ENCODE measurements around the gene CYB561D2.

DNA sequence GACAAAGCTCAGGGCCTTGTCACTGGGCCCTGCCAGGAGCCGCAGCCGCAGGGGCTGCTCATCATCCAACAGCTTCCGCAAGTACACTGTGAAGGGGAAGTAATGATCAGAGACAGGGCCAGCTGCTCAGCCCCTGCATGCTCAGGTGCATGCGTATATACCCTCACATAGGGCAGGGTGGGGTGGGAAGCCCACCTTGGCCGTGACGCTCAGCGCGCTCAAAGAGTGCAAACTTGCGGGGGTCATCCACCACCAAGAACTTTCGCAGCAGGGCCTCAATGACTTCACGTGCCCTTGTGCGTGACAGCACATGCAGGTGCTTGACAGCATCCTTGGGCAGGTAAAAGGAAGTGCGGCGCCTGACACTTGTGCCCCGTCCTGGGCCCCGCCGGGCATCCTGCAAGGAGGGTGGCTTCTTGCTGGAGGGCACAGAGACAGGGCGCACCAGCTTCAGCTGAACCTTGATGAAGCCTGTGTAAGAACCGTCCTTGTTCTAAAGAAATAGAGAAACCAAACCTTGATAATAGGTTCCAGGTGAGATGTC lies 19.2 kb upstream of the CYB561D2 start:
- TF ChIP-seq POLR2A (IDR thresholded peaks at IDR 0.05) (no peak), CTCF (IDR thresholded peaks at IDR 0.05) (no peak), POLR2AphosphoS5 (IDR thresholded peaks at IDR 0.05) (no peak), EP300 (IDR thresholded peaks at IDR 0.05) (no peak)
